Stimulated activated CD4-positive, alpha-beta T cell treated with anti-CD3 and anti-CD28 coated beads, Interleukin-12 subunit alpha, Interleukin-12 subunit beta, amount 100 ng/mL, for 24 hours (primary cell): ENCODE data around the gene EDA.
"Not testable (repeated sequence)": the region's sequence is repeated elsewhere in the genome, so short reads cannot be mapped to it uniquely, and the experiment has no call there.

ENCODE experiments used
- DNase-seq, 2 experiments: peaks; one replicate each; pipeline ENCODE4 v3.0.0-alpha.2; 2020; ENCODE audit warnings: low read depth in 2 of 2

The EDA gene

GRCh38 chrX:69959712-69960111, 343.8 kb downstream of the EDA start:
- no peak for DNase-seq

GRCh38 chrX:69961365-69962072, 345.6 kb downstream of the EDA start:
- no peak for DNase-seq

- DNase-seq = no peak
These were observed 353.0 kb downstream of the EDA start for GRCh38 chrX:69968950-69969349.

- DNase-seq = no peak
These were observed 353.5 kb downstream of the EDA start for GRCh38 chrX:69969460-69969859.

GRCh38 chrX:69987691-69988090, 371.8 kb downstream of the EDA start:
- DNase-seq = no peak

- no peak for DNase-seq
These were observed 373.1 kb downstream of the EDA start for GRCh38 chrX:69988955-69989394.

GRCh38 chrX:69991685-69992084, 375.8 kb downstream of the EDA start:
- no peak for DNase-seq

GRCh38 chrX:69993494-69993893, 377.6 kb downstream of the EDA start:
- DNase-seq = no peak

- no peak for DNase-seq
These were observed 379.6 kb downstream of the EDA start for GRCh38 chrX:69995362-69996112.

- no peak for DNase-seq
These were observed 380.2 kb downstream of the EDA start for GRCh38 chrX:69996113-69996468.

GRCh38 chrX:69998299-69998698, 382.4 kb downstream of the EDA start:
- DNase-seq = not testable (repeated sequence)

- no peak for DNase-seq
These were observed 385.4 kb downstream of the EDA start for GRCh38 chrX:70001269-70001668.

- DNase-seq = no peak
These were observed 385.9 kb downstream of the EDA start for GRCh38 chrX:70001708-70002341.

GRCh38 chrX:70007946-70008345, 392.0 kb downstream of the EDA start:
- no peak for DNase-seq

- no peak for DNase-seq
These were observed 393.1 kb downstream of the EDA start for GRCh38 chrX:70009049-70009448.

- DNase-seq = no peak
These were observed 394.1 kb downstream of the EDA start for GRCh38 chrX:70009970-70010369.

- DNase-seq = no peak
These were observed 396.8 kb downstream of the EDA start for GRCh38 chrX:70012756-70013155.

GRCh38 chrX:70013466-70014381, 397.8 kb downstream of the EDA start:
- DNase-seq = no peak

GRCh38 chrX:70016513-70016912, 400.6 kb downstream of the EDA start:
- no peak for DNase-seq

- no peak for DNase-seq
These were observed 406.7 kb downstream of the EDA start for GRCh38 chrX:70022616-70023015.

- DNase-seq = no peak
These were observed 409.6 kb downstream of the EDA start for GRCh38 chrX:70025464-70025863.
